DND-41 (cell line): ENCODE results near the gene COL4A2.

ENCODE experiments used
- ATAC-seq: fragments of 200-7000 bp; cut with Tn5 transposase; 3 replicates; pipeline ENCODE4 v1.9.1; 2021; ENCODE audit warnings: low read depth; ENCODE audit not compliant: insufficient read depth
- DNase-seq: peaks from one replicate; pipeline ENCODE4 v3.0.0-alpha.2; 2020
- H2AFZ ChIP-seq: 2 replicates; pipeline ENCODE4 v1.6.0; 2012; ENCODE audit warnings: low read depth, low read length
- H3K27ac ChIP-seq: 2 replicates; pipeline ENCODE4 v1.5.1; 2012; ENCODE audit warnings: low read length, inconsistent platforms
- H3K27me3 ChIP-seq: fragments of 200-600 bp; sonication (generic); 2 replicates; pipeline ENCODE4 v1.6.0; 2012; ENCODE audit warnings: low read length, mild to moderate bottlenecking, inconsistent platforms; ENCODE audit not compliant: insufficient read depth, poor library complexity
- H3K36me3 ChIP-seq: 2 replicates; pipeline ENCODE4 v1.5.1; 2012; ENCODE audit warnings: low read length, inconsistent platforms; ENCODE audit not compliant: insufficient read depth
- H3K4me1 ChIP-seq: 2 replicates; pipeline ENCODE4 v1.5.1; 2012; ENCODE audit warnings: mild to moderate bottlenecking, low read length; ENCODE audit not compliant: insufficient read depth
- H3K4me2 ChIP-seq: 2 replicates; pipeline ENCODE4 v1.6.0; 2012; ENCODE audit warnings: mild to moderate bottlenecking, moderate library complexity, low read length, inconsistent platforms; ENCODE audit not compliant: insufficient read depth
- H3K4me3 ChIP-seq, 2 experiments: fragments of 200-600 bp in 1 of 2; shearing (Covaris generic) in 1 of 2; 2 replicates each; pipeline ENCODE4 v1.5.1; 2012 to 2016; ENCODE audit warnings: inconsistent platforms in 2 of 2, low read length in 2 of 2, mild to moderate bottlenecking in 2 of 2, low read depth in 1 of 2, moderate library complexity in 1 of 2
- H3K79me2 ChIP-seq: 2 replicates; pipeline ENCODE4 v1.6.0; 2012; ENCODE audit warnings: low read length, inconsistent platforms; ENCODE audit not compliant: insufficient read depth
- H3K9ac ChIP-seq: 2 replicates; pipeline ENCODE4 v1.6.0; 2012; ENCODE audit warnings: low read depth, mild to moderate bottlenecking, inconsistent platforms, low read length, moderate library complexity
- H3K9me3 ChIP-seq: 2 replicates; pipeline ENCODE4 v1.5.1; 2012; ENCODE audit warnings: low read length, moderate library complexity, mild to moderate bottlenecking, inconsistent platforms; ENCODE audit not compliant: insufficient read depth, severe bottlenecking
- H4K20me1 ChIP-seq: 2 replicates; pipeline ENCODE4 v1.6.0; 2012; ENCODE audit warnings: low read length; ENCODE audit not compliant: insufficient read depth
- EZH2 ChIP-seq: IDR thresholded peaks from 3 replicates; pipeline ENCODE4 v1.6.1; 2012; ENCODE audit warnings: borderline replicate concordance, low read depth, mild to moderate bottlenecking, moderate library complexity, low read length, inconsistent platforms; ENCODE audit not compliant: severe bottlenecking
- TF ChIP-seq, protein P1 (sequence below): IDR thresholded peaks from 2 replicates; pipeline ENCODE4 v1.5.1; 2012; ENCODE audit warnings: borderline replicate concordance, low read length, moderate library complexity, mild to moderate bottlenecking; ENCODE audit not compliant: poor library complexity, severe bottlenecking; ENCODE audit errors: extremely low read depth

The COL4A2 gene

DNA sequence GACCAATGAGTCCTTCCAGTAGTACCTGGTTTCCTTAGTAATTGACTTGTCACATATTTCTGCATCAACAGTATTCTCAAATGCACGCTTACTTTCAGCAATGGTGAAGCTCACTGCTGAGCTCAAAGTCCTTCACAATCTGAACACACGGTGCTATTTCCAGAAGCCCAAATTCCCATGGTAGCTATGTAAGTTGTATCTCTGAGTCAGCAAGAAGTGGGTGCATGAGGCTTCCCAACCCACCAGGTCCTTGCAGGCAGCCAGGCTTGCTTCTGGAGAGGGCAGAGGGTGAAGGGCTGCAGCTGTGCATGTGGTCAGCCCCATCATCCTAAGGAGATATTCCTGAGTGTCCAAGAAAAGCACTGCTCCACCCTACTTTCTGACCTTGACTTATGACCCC is 25.7 kb downstream of the COL4A2 start:
- peaks cover 44% of the 10 kb centered on the region for H3K27me3 ChIP-seq
- no peaks in the 10 kb centered on the region for H3K36me3 ChIP-seq
- H2AFZ ChIP-seq = no peak overlapping the region
- no peak overlapping the region for H3K4me3 ChIP-seq
- no peak overlapping the region for H3K4me2 ChIP-seq
- H4K20me1 ChIP-seq = no peaks in the 10 kb centered on the region
- DNase-seq (no peak), ATAC-seq (no peak)
- H3K27ac ChIP-seq = no peak overlapping the region
- no peak overlapping the region for H3K9ac ChIP-seq
- H3K9me3 ChIP-seq = no peaks in the 10 kb centered on the region
- TF ChIP-seq, protein P1, sequence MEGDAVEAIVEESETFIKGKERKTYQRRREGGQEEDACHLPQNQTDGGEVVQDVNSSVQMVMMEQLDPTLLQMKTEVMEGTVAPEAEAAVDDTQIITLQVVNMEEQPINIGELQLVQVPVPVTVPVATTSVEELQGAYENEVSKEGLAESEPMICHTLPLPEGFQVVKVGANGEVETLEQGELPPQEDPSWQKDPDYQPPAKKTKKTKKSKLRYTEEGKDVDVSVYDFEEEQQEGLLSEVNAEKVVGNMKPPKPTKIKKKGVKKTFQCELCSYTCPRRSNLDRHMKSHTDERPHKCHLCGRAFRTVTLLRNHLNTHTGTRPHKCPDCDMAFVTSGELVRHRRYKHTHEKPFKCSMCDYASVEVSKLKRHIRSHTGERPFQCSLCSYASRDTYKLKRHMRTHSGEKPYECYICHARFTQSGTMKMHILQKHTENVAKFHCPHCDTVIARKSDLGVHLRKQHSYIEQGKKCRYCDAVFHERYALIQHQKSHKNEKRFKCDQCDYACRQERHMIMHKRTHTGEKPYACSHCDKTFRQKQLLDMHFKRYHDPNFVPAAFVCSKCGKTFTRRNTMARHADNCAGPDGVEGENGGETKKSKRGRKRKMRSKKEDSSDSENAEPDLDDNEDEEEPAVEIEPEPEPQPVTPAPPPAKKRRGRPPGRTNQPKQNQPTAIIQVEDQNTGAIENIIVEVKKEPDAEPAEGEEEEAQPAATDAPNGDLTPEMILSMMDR = no peak
- H3K79me2 ChIP-seq = no peaks in the 10 kb centered on the region
- no peaks in the 10 kb centered on the region for H3K4me1 ChIP-seq

DNA sequence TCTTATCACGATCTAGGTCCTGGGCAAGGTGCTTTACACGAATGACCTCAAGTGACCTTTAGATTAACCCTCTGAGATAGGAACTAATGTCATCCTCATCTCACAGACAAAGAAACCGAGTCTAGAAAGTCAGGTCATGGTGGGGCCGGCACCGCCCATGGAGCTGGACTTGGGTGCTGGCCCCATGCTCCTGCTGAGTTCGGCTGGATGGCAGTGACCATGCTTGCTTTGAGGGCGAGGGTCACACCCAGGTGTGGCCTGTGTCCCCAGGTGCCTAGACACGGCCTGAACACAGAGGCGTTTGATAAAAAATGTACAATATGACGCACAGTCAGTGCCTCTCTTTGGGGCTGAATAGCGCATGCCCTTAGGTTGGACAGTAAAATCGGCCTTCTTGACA is 26.8 kb downstream of the COL4A2 start:
- Histone ChIP-seq H3K4me3 (no peak overlapping the region), H3K4me2 (no peak overlapping the region), H3K79me2 (no peaks in the 10 kb centered on the region), H3K27ac (no peak overlapping the region), H3K9me3 (no peaks in the 10 kb centered on the region), H4K20me1 (no peaks in the 10 kb centered on the region), H3K27me3 (peaks cover 45% of the 10 kb centered on the region), H3K4me1 (no peaks in the 10 kb centered on the region), H3K9ac (no peak overlapping the region), H2AFZ (no peak overlapping the region), H3K36me3 (no peaks in the 10 kb centered on the region)
- no peak for DNase-seq
- TF ChIP-seq EZH2 = no peak
- TF ChIP-seq, protein P1 = no peak
- no peak for ATAC-seq

DNA sequence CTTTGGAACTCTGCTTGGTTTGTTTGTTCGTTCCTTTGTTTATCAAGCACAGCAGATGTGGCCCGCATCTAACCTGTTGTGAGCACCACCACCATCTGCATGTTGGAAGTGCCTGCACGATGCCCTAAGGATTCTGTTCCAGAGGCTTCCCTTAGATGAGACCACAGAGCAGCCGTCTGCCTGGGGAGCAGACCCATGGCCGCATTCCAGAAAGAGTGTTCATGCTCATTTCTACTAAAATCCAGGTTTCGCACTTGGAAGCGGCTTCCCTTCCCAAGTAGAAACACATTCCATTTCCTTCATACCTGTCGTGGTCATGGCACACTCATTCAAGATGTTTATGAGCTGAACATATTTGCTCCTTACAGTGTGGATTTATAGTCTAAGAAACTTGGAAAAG is 27.2 kb downstream of the COL4A2 start:
- Histone ChIP-seq H3K9me3 (no peaks in the 10 kb centered on the region), H3K4me2 (no peak overlapping the region), H3K36me3 (no peaks in the 10 kb centered on the region), H3K4me3 (no peak overlapping the region), H3K27me3 (peaks cover 45% of the 10 kb centered on the region), H3K9ac (no peak overlapping the region), H3K79me2 (no peaks in the 10 kb centered on the region), H3K4me1 (no peaks in the 10 kb centered on the region), H3K27ac (no peak overlapping the region), H4K20me1 (no peaks in the 10 kb centered on the region), H2AFZ (no peak overlapping the region)
- DNase-seq (no peak), ATAC-seq (no peak)
- TF ChIP-seq, protein P1 = no peak
- TF ChIP-seq EZH2 = no peak

DNA sequence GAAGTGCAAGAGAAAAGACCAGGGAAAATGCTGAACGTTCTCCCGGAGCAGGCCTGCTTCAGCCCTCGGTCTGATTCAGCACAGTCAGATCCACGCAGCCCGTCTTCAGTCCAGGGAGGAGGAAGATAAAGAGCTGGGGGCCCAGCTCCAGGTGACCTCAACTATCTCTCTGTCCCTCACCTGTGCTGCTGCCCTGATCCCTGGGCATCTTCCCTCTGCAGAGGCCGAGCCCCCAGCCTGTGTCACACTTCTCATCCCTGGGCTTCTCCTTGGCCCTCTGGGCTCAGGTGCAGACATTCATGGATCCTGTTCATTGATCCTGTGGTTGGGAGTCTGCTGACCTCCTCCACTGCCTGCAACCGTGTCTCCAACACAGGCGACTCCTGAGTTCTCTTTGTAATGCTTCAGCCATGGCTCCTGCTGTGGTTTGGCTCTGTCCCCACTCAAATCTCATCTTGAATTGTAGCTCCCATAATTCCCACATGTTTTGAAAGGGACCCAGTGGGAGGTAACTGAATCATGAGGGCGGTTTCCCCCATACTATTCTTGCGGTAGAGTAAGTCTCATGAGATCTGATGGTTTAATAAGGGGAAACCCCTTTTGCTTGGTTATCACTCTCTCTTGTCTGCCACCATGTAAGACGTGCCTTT is 27.9 kb downstream of the COL4A2 start:
- Histone ChIP-seq H3K4me1 (no peaks in the 10 kb centered on the region), H4K20me1 (no peaks in the 10 kb centered on the region), H3K9me3 (no peaks in the 10 kb centered on the region), H3K79me2 (no peaks in the 10 kb centered on the region), H2AFZ (no peak overlapping the region), H3K36me3 (no peaks in the 10 kb centered on the region), H3K27ac (no peak overlapping the region), H3K4me2 (no peak overlapping the region), H3K27me3 (peaks cover 41% of the 10 kb centered on the region), H3K4me3 (no peak overlapping the region), H3K9ac (no peak overlapping the region)
- DNase-seq (no peak), ATAC-seq (no peak)
- TF ChIP-seq, protein P1 = no peak
- no peak for TF ChIP-seq EZH2
